ENCODE measurements around the gene IFITM2.

Gene IFITM2

GRCh38 chr11:281486-282161 is 26.0 kb upstream of the IFITM2 start:
- no peak for DNase-seq (ENCODE audit: extremely low spot score)
- TF ChIP-seq CTCF (IDR thresholded peaks at IDR 0.05; ENCODE audit: control extremely low read depth, extremely low read depth, low read depth, missing control alignments) = no peak
- CTCF ChIA-PET = interaction anchor here (0.6 to 4.0 kb wide), 3 partner anchors 23 to 31 kb away, joined by 3 to 11 read pairs (median 3); no protein-coding TSS in a partner anchor
- POLR2A ChIA-PET = no interaction called here

- CTCF ChIA-PET = interaction anchor here (0.6 to 4.0 kb wide), 3 partner anchors 24 to 31 kb away, joined by 3 to 11 read pairs (median 3); no protein-coding TSS in a partner anchor
- no peak for TF ChIP-seq CTCF (IDR thresholded peaks at IDR 0.05; ENCODE audit: control extremely low read depth, extremely low read depth, low read depth, missing control alignments)
- POLR2A ChIA-PET = no interaction called here
Observed at GRCh38 chr11:282171-282570, 25.4 kb upstream of the IFITM2 start.

GRCh38 chr11:282630-283360 is 24.8 kb upstream of the IFITM2 start:
- ChIA-PET POLR2A (no interaction called here), CTCF (interaction anchor here (0.6 to 4.0 kb wide), 5 partner anchors 8 to 32 kb away, joined by 3 to 11 read pairs (median 4); no protein-coding TSS in a partner anchor)
- no peak for TF ChIP-seq CTCF (IDR thresholded peaks at IDR 0.05; ENCODE audit: control extremely low read depth, extremely low read depth, low read depth, missing control alignments)
- no peak for DNase-seq (ENCODE audit: extremely low spot score)

More at GRCh38 chr11:282171-282570, 25.4 kb upstream of the IFITM2 start:
- DNase-seq (ENCODE audit: extremely low spot score) = no peak

GRCh38 chr11:283405-284104 is 24.1 kb upstream of the IFITM2 start:
- no peak for TF ChIP-seq CTCF (IDR thresholded peaks at IDR 0.05; ENCODE audit: control extremely low read depth, extremely low read depth, low read depth, missing control alignments)
- DNase-seq (ENCODE audit: extremely low spot score) = no peak
- ChIA-PET CTCF (interaction anchor here (1.0 to 2.0 kb wide), 3 partner anchors 9 to 33 kb away, joined by 3 to 7 read pairs (median 4); no protein-coding TSS in a partner anchor), POLR2A (no interaction called here)

GRCh38 chr11:284105-285020 is 23.3 kb upstream of the IFITM2 start:
- ChIA-PET CTCF (interaction anchor here (0.8 to 2.0 kb wide), 3 partner anchors 10 to 34 kb away, joined by 3 to 7 read pairs (median 4); no protein-coding TSS in a partner anchor), POLR2A (no interaction called here)
- no peak for DNase-seq (ENCODE audit: extremely low spot score)
- TF ChIP-seq CTCF (IDR thresholded peaks at IDR 0.05; ENCODE audit: control extremely low read depth, extremely low read depth, low read depth, missing control alignments) = no peak
